GM19463 (cell line): ENCODE data around the gene ADRA1B.
A peak's percentile ranks its signal among the peaks of the same experiment; 100 is the strongest.
"Not testable (repeated sequence)": the region's sequence is repeated elsewhere in the genome, so short reads cannot be mapped to it uniquely, and the experiment has no call there.

Source experiments
- ATAC-seq: cut with Tn5 transposase; IDR thresholded peaks from one replicate; pipeline ENCODE4 v1.9.1; 2021; ENCODE audit warnings: mild to moderate bottlenecking, moderate library complexity; ENCODE audit not compliant: unreplicated experiment

ADRA1B gene

GRCh38 chr5:160009591-160009989 lies 93.3 kb downstream of the ADRA1B start:
- no peak for ATAC-seq

- no peak for ATAC-seq
Observed at GRCh38 chr5:160011471-160011870, 95.2 kb downstream of the ADRA1B start.

GRCh38 chr5:160014197-160014596 lies 97.9 kb downstream of the ADRA1B start:
- ATAC-seq: not testable (repeated sequence)

GRCh38 chr5:160018945-160019625 lies 102.8 kb downstream of the ADRA1B start:
- ATAC-seq: no peak

GRCh38 chr5:160020266-160020770 lies 104.0 kb downstream of the ADRA1B start:
- no peak for ATAC-seq

- ATAC-seq: no peak
Observed at GRCh38 chr5:160020964-160021363, 104.7 kb downstream of the ADRA1B start.

GRCh38 chr5:160021831-160022446 lies 105.7 kb downstream of the ADRA1B start:
- ATAC-seq: peak; percentile 98
